Sigmoid colon (tissue), 3 donors: ENCODE measurements around the gene USP21.

Experiments used
- CTCF ChIP-seq, 4 experiments: fragments of 450-650 bp in 3 of 4; fragments of 200-600 bp in 1 of 4; IDR thresholded peaks; one replicate each; pipeline ENCODE4 v1.5.1; 2016 to 2019; ENCODE audit warnings: antibody characterized with exemption in 4 of 4, mild to moderate bottlenecking in 3 of 4, moderate library complexity in 2 of 4
- POLR2A ChIP-seq, 2 donors: fragments of 450-650 bp; IDR thresholded peaks; one replicate each; pipeline ENCODE4 v1.6.1; 2016; ENCODE audit warnings: antibody characterized with exemption in 2 of 2, mild to moderate bottlenecking in 2 of 2, moderate library complexity in 2 of 2

- TF ChIP-seq POLR2A (IDR thresholded peaks at IDR 0.05) (no peak), CTCF (IDR thresholded peaks at IDR 0.05) (no peak)
Observed at GRCh38 chr1:161193561-161194235, 34.4 kb downstream of the USP21 start.
